ENCODE data around the gene EVX1.

- no peak for TF ChIP-seq POLR2AphosphoS5 (IDR thresholded peaks at IDR 0.05)
- TF ChIP-seq CTCF (IDR thresholded peaks at IDR 0.05 in 8 of 11, conservative IDR thresholded peaks at IDR 0.05 in 3 of 11), result no peak
- no peak for TF ChIP-seq POLR2A (IDR thresholded peaks at IDR 0.05)
These were observed 3.4 kb downstream of the EVX1 start for GRCh38 chr7:27245798-27246691.

Data from spleen (tissue), 7 donors.